Liver (tissue), 9 donors: Measurements from ENCODE around the gene KCNMA1. TPM values are rescaled to one million over a fixed set of nuclear protein-coding genes. Genes with fewer than 3 reads are reported as not detected.

ENCODE experiments used
- DNase-seq: peaks from one replicate; pipeline ENCODE4 v3.0.0-alpha.2; 2017; ENCODE audit warnings: low spot score
- H3K27ac ChIP-seq, 2 donors: one replicate each; pipeline ENCODE4 v1.7.0; 2013; ENCODE audit warnings: inconsistent platforms in 2 of 2, low read length in 2 of 2, control low read depth in 1 of 2, low read depth in 1 of 2, mild to moderate bottlenecking in 1 of 2
- H3K27me3 ChIP-seq, 4 donors: one replicate each; pipeline versions ENCODE4 v1.6.1 to v1.7.0; 2013; ENCODE audit warnings: low read length in 3 of 4, inconsistent platforms in 1 of 4, mild to moderate bottlenecking in 1 of 4, moderate library complexity in 1 of 4; ENCODE audit not compliant: control insufficient read depth in 4 of 4, insufficient read depth in 4 of 4
- H3K36me3 ChIP-seq, 4 donors: one replicate each; pipeline versions ENCODE4 v1.6.1 to v1.7.0; 2013; ENCODE audit warnings: low read length in 3 of 4, mild to moderate bottlenecking in 3 of 4, low read depth in 1 of 4, moderate library complexity in 1 of 4; ENCODE audit not compliant: control insufficient read depth in 4 of 4, insufficient read depth in 3 of 4
- H3K4me1 ChIP-seq, 4 donors: one replicate each; pipeline versions ENCODE4 v1.6.1 to v1.7.0; 2013; ENCODE audit warnings: low read length in 3 of 4, mild to moderate bottlenecking in 3 of 4, moderate library complexity in 1 of 4; ENCODE audit not compliant: control insufficient read depth in 4 of 4, insufficient read depth in 4 of 4
- H3K4me3 ChIP-seq, 3 donors: one replicate each; pipeline versions ENCODE4 v1.6.1 to v1.7.0; 2013; ENCODE audit warnings: low read length in 3 of 3, control low read depth in 1 of 3, low read depth in 1 of 3, mild to moderate bottlenecking in 1 of 3
- H3K9ac ChIP-seq, 2 donors: one replicate each; pipeline ENCODE4 v1.7.0; 2013; ENCODE audit warnings: low read length in 2 of 2, mild to moderate bottlenecking in 2 of 2, moderate library complexity in 2 of 2, control low read depth in 1 of 2, low read depth in 1 of 2
- H3K9me3 ChIP-seq, 4 donors: one replicate each; pipeline versions ENCODE4 v1.6.1 to v1.7.0; 2013; ENCODE audit warnings: low read length in 3 of 4; ENCODE audit not compliant: control insufficient read depth in 4 of 4
- CTCF ChIP-seq: fragments of 150-350 bp; IDR thresholded peaks from 2 replicates; pipeline ENCODE4 v1.5.1; 2017; ENCODE audit warnings: improper control_type of control experiment, low read depth, low read length; ENCODE audit not compliant: missing input control
- EGR1 ChIP-seq, 2 donors: IDR thresholded peaks; 2 replicates each; pipeline ENCODE4 v1.6.1; 2016 to 2018; ENCODE audit warnings: antibody characterized with exemption in 2 of 2, low read depth in 2 of 2
- FOXA1 ChIP-seq: IDR thresholded peaks from 2 replicates; pipeline ENCODE4 v1.6.1; 2016; ENCODE audit warnings: antibody characterized with exemption
- FOXA2 ChIP-seq: IDR thresholded peaks from 2 replicates; pipeline ENCODE4 v1.6.1; 2016; ENCODE audit warnings: antibody characterized with exemption
- GABPA ChIP-seq, 2 donors: IDR thresholded peaks in 1 of 2; conservative IDR thresholded peaks in 1 of 2; 2 replicates each; pipeline ENCODE4 v1.6.1; 2016; ENCODE audit warnings: antibody characterized with exemption in 2 of 2, mild to moderate bottlenecking in 1 of 2, moderate library complexity in 1 of 2
- HNF4A ChIP-seq, 2 donors: conservative IDR thresholded peaks; 2 replicates each; pipeline ENCODE4 v1.6.1; 2016; ENCODE audit warnings: antibody characterized with exemption in 2 of 2, mild to moderate bottlenecking in 2 of 2
- HNF4G ChIP-seq: IDR thresholded peaks from 2 replicates; pipeline ENCODE4 v1.6.1; 2016; ENCODE audit warnings: antibody characterized with exemption
- JUND ChIP-seq, 2 donors: IDR thresholded peaks; 2 replicates each; pipeline ENCODE4 v1.6.1; 2016; ENCODE audit warnings: antibody characterized with exemption in 2 of 2
- NR2F2 ChIP-seq: IDR thresholded peaks from 2 replicates; pipeline ENCODE4 v1.6.1; 2016; ENCODE audit warnings: antibody characterized with exemption
- RAD21 ChIP-seq, 2 donors: IDR thresholded peaks; 2 replicates each; pipeline ENCODE4 v1.6.1; 2016; ENCODE audit warnings: antibody characterized with exemption in 2 of 2, mild to moderate bottlenecking in 2 of 2
- REST ChIP-seq: IDR thresholded peaks from 2 replicates; pipeline ENCODE4 v1.6.1; 2016; ENCODE audit warnings: antibody characterized with exemption, mild to moderate bottlenecking
- RXRA ChIP-seq, 2 donors: IDR thresholded peaks; 2 replicates each; pipeline ENCODE4 v1.6.1; 2017 to 2018; ENCODE audit warnings: antibody characterized with exemption in 2 of 2, mild to moderate bottlenecking in 1 of 2
- TAF1 ChIP-seq: conservative IDR thresholded peaks from 2 replicates; pipeline ENCODE4 v1.6.1; 2016; ENCODE audit warnings: antibody characterized with exemption, mild to moderate bottlenecking
- YY1 ChIP-seq: IDR thresholded peaks from 2 replicates; pipeline ENCODE4 v1.6.1; 2016; ENCODE audit warnings: antibody characterized with exemption, mild to moderate bottlenecking
- WGBS: extraction: QIAGEN DNeasy Blood & Tissue Kit; methylation state at CpG from one replicate; pipeline ENCODE4 v1.1.7; 2013; 5-methylcytosine and 5-hydroxymethylcytosine counted together
- polyA plus RNA-seq, 2 donors: library from polyadenylated mRNA; stranded (reverse) in 1 of 2; unstranded in 1 of 2; fragments of 200-250 nt in 1 of 2; fragments of >200 nt in 1 of 2; fragmentation: Nextera tagmentation in 1 of 2; extraction: Ambion mirVana in 1 of 2; gene quantifications; one replicate each; pipeline versions ENCODE4 v1.2.1 to v1.2.3, GENCODE V29; 2013 to 2015
- total RNA-seq, 2 donors: library from RNA; depleted of rRNA; stranded (reverse); fragments of >200 nt; gene quantifications; one replicate each; pipeline ENCODE4 v1.2.3, GENCODE V29; 2014
- TF ChIP-seq, protein P1 (sequence below): IDR thresholded peaks from 2 replicates; pipeline ENCODE4 v1.6.1; 2016; ENCODE audit warnings: antibody characterized with exemption
- TF ChIP-seq, protein P2 (sequence below): IDR thresholded peaks from 2 replicates; pipeline ENCODE4 v1.6.1; 2016; ENCODE audit warnings: antibody characterized with exemption
- donor health status: healthy.
- donor health status: healthy.
- donor health status: healthy.
- donor health status: healthy.
- donor health status: healthy.

KCNMA1 gene
- total and polyA plus RNA-seq, 4 donors: 2.5 to 9.7 (median 4.7) TPM

DNA sequence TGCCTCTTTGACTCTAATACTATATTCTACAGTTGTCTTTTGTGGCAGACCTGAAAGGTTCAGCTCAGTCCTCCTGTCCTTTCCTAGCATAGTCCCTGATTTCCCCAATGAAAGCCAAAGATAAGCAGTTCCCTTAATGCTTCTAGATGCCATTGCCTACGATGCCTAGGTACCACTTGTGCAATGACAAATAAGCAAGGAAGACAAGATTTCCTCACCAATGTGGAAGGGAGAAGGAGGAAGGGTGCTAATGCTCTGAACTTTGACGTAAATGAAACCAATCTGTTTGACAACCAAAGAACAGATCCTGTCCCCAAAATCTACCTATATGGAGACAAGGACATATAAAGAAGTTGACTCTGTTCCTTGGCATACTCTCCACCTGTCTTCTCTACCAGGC, 393.3 kb downstream of the KCNMA1 start (continued):
- TF ChIP-seq, protein P1, sequence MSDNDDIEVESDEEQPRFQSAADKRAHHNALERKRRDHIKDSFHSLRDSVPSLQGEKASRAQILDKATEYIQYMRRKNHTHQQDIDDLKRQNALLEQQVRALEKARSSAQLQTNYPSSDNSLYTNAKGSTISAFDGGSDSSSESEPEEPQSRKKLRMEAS: no peak
- TF ChIP-seq FOXA1: no peak
- TF ChIP-seq EGR1 (IDR thresholded peaks at IDR 0.05; ENCODE audit: low read depth in 2 of 2): no peak

- no peak for TF ChIP-seq CTCF
- TF ChIP-seq NR2F2: no peak
- TF ChIP-seq EGR1 (IDR thresholded peaks at IDR 0.05; ENCODE audit: low read depth in 2 of 2): no peak
- TF ChIP-seq, protein P1: no peak
- no peak for TF ChIP-seq JUND (IDR thresholded peaks at IDR 0.05)
- TF ChIP-seq REST: no peak
- TF ChIP-seq YY1: no peak
- TF ChIP-seq, protein P2, sequence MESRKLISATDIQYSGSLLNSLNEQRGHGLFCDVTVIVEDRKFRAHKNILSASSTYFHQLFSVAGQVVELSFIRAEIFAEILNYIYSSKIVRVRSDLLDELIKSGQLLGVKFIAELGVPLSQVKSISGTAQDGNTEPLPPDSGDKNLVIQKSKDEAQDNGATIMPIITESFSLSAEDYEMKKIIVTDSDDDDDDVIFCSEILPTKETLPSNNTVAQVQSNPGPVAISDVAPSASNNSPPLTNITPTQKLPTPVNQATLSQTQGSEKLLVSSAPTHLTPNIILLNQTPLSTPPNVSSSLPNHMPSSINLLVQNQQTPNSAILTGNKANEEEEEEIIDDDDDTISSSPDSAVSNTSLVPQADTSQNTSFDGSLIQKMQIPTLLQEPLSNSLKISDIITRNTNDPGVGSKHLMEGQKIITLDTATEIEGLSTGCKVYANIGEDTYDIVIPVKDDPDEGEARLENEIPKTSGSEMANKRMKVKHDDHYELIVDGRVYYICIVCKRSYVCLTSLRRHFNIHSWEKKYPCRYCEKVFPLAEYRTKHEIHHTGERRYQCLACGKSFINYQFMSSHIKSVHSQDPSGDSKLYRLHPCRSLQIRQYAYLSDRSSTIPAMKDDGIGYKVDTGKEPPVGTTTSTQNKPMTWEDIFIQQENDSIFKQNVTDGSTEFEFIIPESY: no peak
- no peak for TF ChIP-seq RAD21 (IDR thresholded peaks at IDR 0.05)
- no peak for TF ChIP-seq HNF4A (conservative IDR thresholded peaks at IDR 0.05)
- no peak for TF ChIP-seq RXRA (IDR thresholded peaks at IDR 0.05)
- TF ChIP-seq HNF4G: no peak
- TF ChIP-seq FOXA2: no peak
- TF ChIP-seq GABPA (IDR thresholded peaks at IDR 0.05 in 1 of 2, conservative IDR thresholded peaks at IDR 0.05 in 1 of 2): no peak
- no peak for TF ChIP-seq TAF1
- 63% methylated on average over 3 of the region's 3 CpGs for WGBS
- Histone ChIP-seq H3K36me3 (no peaks in the 10 kb centered on the region), H3K4me3 (no peak overlapping the region), H3K4me1 (peaks cover 0 to 12% (median 4%) of the 10 kb centered on the region in 4 donors), H3K27me3 (no peaks in the 10 kb centered on the region), H3K27ac (no peak overlapping the region), H3K9me3 (no peaks in the 10 kb centered on the region), H3K9ac (no peak overlapping the region)
- no peak for DNase-seq
Observed at GRCh38 chr10:77241350-77241725, 396.3 kb downstream of the KCNMA1 start.
